Fibroblast of lung (primary cell): ENCODE measurements around the gene LCN6.

Source experiments
- CTCF ChIP-seq, 2 donors: IDR thresholded peaks in 1 of 2; conservative IDR thresholded peaks in 1 of 2; 1 replicate in 1 of 2; 2 replicates in 1 of 2; pipeline ENCODE4 v1.5.1; 2011 to 2012; ENCODE audit warnings: low read length in 2 of 2, control low read depth in 1 of 2, inconsistent platforms in 1 of 2, low read depth in 1 of 2, mild to moderate bottlenecking in 1 of 2
- EZH2 ChIP-seq: IDR thresholded peaks from 2 replicates; pipeline ENCODE4 v1.5.1; 2012; ENCODE audit warnings: low read length, control low read depth, mild to moderate bottlenecking; ENCODE audit errors: missing control alignments

DNA sequence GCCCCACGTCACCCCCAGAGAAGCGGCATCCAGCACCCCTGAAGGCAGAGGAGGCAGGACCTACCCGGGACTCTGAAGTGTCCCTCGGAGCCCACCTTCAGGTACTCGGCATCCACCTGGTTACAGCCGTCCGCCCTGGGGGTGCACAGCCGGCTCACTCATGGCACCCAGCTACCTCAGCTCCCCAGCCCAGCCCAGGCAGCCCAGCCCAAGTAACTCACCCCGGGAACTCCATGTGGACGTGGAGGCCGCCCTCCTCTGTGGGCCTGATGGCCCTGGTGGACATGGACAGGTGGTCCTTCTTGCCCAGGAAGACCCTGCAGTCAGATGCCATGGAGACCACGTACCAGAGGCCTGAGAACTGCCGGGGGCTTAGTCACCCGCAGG, 15.3 kb upstream of the LCN6 start:
- TF ChIP-seq CTCF (conservative IDR thresholded peaks at IDR 0.05 in 1 of 2, IDR thresholded peaks at IDR 0.05 in 1 of 2; ENCODE audit: low read depth in 1 of 2, low read length in 2 of 2) = no peak
- TF ChIP-seq EZH2 = no peak
